HepG2 (cell line): ENCODE measurements around the gene EEFSEC. TPM values are rescaled to one million over a fixed set of nuclear protein-coding genes. Genes with fewer than 3 reads are reported as not detected.

Source experiments
- ELF3 ChIP-seq: IDR thresholded peaks from 2 replicates; pipeline ENCODE4 v1.6.1; 2016; ENCODE audit warnings: missing genetic modification reagents, missing compliant biosample characterization
- HMG20A ChIP-seq: IDR thresholded peaks from 2 replicates; pipeline ENCODE4 v1.6.1; 2016; ENCODE audit warnings: borderline replicate concordance
- POLR2AphosphoS2 ChIP-seq: IDR thresholded peaks from 2 replicates; pipeline ENCODE4 v1.6.1; 2011; ENCODE audit warnings: low read depth, low read length, improper control_type of control experiment
- RORA ChIP-seq: sonication (generic); formaldehyde crosslinking; IDR thresholded peaks from 2 replicates; pipeline ENCODE4 v1.5.0; 2020; ENCODE audit warnings: mild to moderate bottlenecking, missing genetic modification reagents, moderate library complexity
- ZMAT3 ChIP-seq: sonication (generic); formaldehyde crosslinking; conservative IDR thresholded peaks from 2 replicates; pipeline ENCODE4 v1.7.0; 2021; ENCODE audit warnings: missing genetic modification reagents
- ZNF234 ChIP-seq: sonication (generic); formaldehyde crosslinking; conservative IDR thresholded peaks from 2 replicates; pipeline ENCODE4 v1.5.1; 2020; ENCODE audit warnings: mild to moderate bottlenecking, missing genetic modification reagents
- ZNF891 ChIP-seq: sonication (generic); formaldehyde crosslinking; IDR thresholded peaks from 2 replicates; pipeline ENCODE4 v1.5.0; 2020; ENCODE audit warnings: mild to moderate bottlenecking, missing genetic modification reagents
- ZSCAN20 ChIP-seq: sonication (generic); formaldehyde crosslinking; IDR thresholded peaks from 2 replicates; pipeline ENCODE4 v1.4.0; 2020; ENCODE audit warnings: missing genetic modification reagents, mild to moderate bottlenecking, borderline replicate concordance
- polyA plus RNA-seq, 8 experiments: library from polyadenylated mRNA; depleted of rRNA in 3 of 8; stranded (reverse) in 7 of 8; unstranded in 1 of 8; fragments of >200 nt; fragmentation: Illumina TruSeq in 4 of 8; extraction: Trizol in 4 of 8; gene quantifications; 2 replicates each; pipeline versions ENCODE4 v1.2.1 to v1.2.3, GENCODE V29; 2011 to 2016; ENCODE audit warnings: low read depth in 4 of 8, missing spikeins in 1 of 8, mixed read lengths in 1 of 8; ENCODE audit not compliant: insufficient read depth in 1 of 8
- total RNA-seq, 5 experiments: library from RNA; depleted of rRNA; stranded (reverse); fragments of >200 nt; fragmentation: Illumina TruSeq; extraction: Trizol; gene quantifications; 2 replicates each; pipeline ENCODE4 v1.2.3, GENCODE V29; 2016; ENCODE audit warnings: low read depth in 1 of 5
- TF ChIP-seq, protein P1 (sequence below): sonication (generic); formaldehyde crosslinking; IDR thresholded peaks from one replicate; pipeline ENCODE4 v1.5.1; 2020; ENCODE audit warnings: mild to moderate bottlenecking, missing genetic modification reagents; ENCODE audit errors: not compliant biosample characterization
- TF ChIP-seq, protein P2 (sequence below): sonication (generic); IDR thresholded peaks from 2 replicates; pipeline ENCODE4 v1.6.1; 2016; ENCODE audit warnings: low read depth, borderline replicate concordance
- TF ChIP-seq, protein P3 (sequence below): sonication (generic); formaldehyde crosslinking; conservative IDR thresholded peaks from 2 replicates; pipeline ENCODE4 v1.4.0; 2020; ENCODE audit warnings: missing genetic modification reagents
- TF ChIP-seq, protein P4 (sequence below): sonication (generic); formaldehyde crosslinking; IDR thresholded peaks from 2 replicates; pipeline ENCODE4 v1.4.0; 2020; ENCODE audit warnings: missing genetic modification reagents

The EEFSEC gene
- total and polyA plus RNA-seq, 2 of the 13 experiments (the other 11 are each of a cell fraction or from before 2014, with no cell fraction given), result 6.4 to 24.2 TPM

DNA sequence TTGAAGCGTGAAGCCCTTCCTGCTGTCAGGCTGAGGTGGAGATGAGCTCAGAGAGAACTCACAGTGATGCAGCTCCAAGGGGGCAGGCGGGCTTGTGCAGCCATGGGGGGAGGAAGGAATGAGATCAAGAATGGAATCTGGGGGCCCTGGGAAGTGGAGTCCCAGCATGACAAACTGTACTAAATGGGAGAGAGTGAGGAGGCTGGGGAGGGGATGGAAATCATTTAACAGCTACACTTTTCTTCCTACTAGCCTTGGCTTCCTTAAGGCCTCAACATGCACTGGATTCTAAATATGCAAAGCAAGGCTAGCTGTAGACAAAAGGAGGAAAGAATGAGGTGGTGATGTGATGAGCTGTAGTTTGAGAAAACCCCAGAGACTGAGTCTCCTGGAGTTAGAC, 133.9 kb downstream of the EEFSEC start (continued):
- TF ChIP-seq, protein P1, sequence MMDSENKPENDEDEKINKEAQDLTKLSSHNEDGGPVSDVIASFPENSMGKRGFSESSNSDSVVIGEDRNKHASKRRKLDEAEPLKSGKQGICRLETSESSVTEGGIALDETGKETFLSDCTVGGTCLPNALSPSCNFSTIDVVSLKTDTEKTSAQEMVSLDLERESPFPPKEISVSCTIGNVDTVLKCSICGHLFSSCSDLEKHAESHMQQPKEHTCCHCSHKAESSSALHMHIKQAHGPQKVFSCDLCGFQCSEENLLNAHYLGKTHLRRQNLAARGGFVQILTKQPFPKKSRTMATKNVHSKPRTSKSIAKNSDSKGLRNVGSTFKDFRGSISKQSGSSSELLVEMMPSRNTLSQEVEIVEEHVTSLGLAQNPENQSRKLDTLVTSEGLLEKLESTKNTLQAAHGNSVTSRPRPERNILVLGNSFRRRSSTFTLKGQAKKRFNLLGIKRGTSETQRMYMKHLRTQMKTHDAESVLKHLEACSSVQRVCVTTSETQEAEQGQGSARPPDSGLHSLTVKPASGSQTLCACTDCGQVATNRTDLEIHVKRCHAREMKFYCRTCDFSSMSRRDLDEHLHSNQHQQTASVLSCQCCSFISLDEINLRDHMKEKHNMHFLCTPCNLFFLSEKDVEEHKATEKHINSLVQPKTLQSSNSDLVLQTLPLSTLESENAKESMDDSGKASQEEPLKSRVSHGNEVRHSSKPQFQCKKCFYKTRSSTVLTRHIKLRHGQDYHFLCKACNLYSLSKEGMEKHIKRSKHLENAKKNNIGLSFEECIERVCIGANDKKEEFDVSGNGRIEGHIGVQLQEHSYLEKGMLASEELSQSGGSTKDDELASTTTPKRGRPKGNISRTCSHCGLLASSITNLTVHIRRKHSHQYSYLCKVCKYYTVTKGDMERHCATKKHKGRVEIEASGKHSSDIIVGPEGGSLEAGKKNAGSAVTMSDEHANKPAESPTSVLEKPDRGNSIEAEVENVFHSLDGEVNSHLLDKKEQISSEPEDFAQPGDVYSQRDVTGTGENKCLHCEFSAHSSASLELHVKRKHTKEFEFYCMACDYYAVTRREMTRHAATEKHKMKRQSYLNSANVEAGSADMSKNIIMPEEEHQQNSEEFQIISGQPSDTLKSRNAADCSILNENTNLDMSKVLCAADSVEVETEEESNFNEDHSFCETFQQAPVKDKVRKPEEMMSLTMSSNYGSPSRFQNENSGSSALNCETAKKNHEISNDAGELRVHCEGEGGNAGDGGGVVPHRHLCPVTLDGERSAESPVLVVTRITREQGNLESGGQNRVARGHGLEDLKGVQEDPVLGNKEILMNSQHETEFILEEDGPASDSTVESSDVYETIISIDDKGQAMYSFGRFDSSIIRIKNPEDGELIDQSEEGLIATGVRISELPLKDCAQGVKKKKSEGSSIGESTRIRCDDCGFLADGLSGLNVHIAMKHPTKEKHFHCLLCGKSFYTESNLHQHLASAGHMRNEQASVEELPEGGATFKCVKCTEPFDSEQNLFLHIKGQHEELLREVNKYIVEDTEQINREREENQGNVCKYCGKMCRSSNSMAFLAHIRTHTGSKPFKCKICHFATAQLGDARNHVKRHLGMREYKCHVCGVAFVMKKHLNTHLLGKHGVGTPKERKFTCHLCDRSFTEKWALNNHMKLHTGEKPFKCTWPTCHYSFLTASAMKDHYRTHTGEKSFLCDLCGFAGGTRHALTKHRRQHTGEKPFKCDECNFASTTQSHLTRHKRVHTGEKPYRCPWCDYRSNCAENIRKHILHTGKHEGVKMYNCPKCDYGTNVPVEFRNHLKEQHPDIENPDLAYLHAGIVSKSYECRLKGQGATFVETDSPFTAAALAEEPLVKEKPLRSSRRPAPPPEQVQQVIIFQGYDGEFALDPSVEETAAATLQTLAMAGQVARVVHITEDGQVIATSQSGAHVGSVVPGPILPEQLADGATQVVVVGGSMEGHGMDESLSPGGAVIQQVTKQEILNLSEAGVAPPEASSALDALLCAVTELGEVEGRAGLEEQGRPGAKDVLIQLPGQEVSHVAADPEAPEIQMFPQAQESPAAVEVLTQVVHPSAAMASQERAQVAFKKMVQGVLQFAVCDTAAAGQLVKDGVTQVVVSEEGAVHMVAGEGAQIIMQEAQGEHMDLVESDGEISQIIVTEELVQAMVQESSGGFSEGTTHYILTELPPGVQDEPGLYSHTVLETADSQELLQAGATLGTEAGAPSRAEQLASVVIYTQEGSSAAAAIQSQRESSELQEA (CRISPR knock-in tag), result no peak
- TF ChIP-seq RORA (CRISPR knock-in tag), result no peak
- TF ChIP-seq ZNF234 (CRISPR knock-in tag), result no peak
- TF ChIP-seq, protein P2, sequence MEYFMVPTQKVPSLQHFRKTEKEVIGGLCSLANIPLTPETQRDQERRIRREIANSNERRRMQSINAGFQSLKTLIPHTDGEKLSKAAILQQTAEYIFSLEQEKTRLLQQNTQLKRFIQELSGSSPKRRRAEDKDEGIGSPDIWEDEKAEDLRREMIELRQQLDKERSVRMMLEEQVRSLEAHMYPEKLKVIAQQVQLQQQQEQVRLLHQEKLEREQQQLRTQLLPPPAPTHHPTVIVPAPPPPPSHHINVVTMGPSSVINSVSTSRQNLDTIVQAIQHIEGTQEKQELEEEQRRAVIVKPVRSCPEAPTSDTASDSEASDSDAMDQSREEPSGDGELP, result no peak
- no peak for TF ChIP-seq POLR2AphosphoS2
- TF ChIP-seq, protein P3, sequence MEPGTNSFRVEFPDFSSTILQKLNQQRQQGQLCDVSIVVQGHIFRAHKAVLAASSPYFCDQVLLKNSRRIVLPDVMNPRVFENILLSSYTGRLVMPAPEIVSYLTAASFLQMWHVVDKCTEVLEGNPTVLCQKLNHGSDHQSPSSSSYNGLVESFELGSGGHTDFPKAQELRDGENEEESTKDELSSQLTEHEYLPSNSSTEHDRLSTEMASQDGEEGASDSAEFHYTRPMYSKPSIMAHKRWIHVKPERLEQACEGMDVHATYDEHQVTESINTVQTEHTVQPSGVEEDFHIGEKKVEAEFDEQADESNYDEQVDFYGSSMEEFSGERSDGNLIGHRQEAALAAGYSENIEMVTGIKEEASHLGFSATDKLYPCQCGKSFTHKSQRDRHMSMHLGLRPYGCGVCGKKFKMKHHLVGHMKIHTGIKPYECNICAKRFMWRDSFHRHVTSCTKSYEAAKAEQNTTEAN (CRISPR knock-in tag), result no peak
- TF ChIP-seq HMG20A (CRISPR knock-in tag), result no peak
- TF ChIP-seq, protein P4, sequence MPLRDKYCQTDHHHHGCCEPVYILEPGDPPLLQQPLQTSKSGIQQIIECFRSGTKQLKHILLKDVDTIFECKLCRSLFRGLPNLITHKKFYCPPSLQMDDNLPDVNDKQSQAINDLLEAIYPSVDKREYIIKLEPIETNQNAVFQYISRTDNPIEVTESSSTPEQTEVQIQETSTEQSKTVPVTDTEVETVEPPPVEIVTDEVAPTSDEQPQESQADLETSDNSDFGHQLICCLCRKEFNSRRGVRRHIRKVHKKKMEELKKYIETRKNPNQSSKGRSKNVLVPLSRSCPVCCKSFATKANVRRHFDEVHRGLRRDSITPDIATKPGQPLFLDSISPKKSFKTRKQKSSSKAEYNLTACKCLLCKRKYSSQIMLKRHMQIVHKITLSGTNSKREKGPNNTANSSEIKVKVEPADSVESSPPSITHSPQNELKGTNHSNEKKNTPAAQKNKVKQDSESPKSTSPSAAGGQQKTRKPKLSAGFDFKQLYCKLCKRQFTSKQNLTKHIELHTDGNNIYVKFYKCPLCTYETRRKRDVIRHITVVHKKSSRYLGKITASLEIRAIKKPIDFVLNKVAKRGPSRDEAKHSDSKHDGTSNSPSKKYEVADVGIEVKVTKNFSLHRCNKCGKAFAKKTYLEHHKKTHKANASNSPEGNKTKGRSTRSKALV (CRISPR knock-in tag), result no peak
- no peak for TF ChIP-seq ZSCAN20
- TF ChIP-seq ELF3 (CRISPR knock-in tag), result no peak
- no peak for TF ChIP-seq ZNF891 (CRISPR knock-in tag)
- no peak for TF ChIP-seq ZMAT3 (CRISPR knock-in tag)
- TF ChIP-seq, all 625 proteins: peak for 0
